T-cell (primary cell): ENCODE measurements around the gene MB. TPM values are rescaled to one million over a fixed set of nuclear protein-coding genes. Genes with fewer than 3 reads are reported as not detected.

Experiments
- ATAC-seq, 4 experiments: fragments of 200-7000 bp in 3 of 4; fragments of 150-1000 bp in 1 of 4; cut with Tn5 transposase; replicated peaks in 1 of 4; 1 replicate in 3 of 4; 2 replicates in 1 of 4; pipeline ENCODE4 v1.10.0; 2021; ENCODE audit warnings: moderate library complexity in 3 of 4, mild to moderate bottlenecking in 2 of 4, moderate number of reproducible peaks in 1 of 4
- CTCF ChIA-PET, 2 donors: fragments of 300-600 bp; sonication (Branson Sonifier 250); formaldehyde crosslinking; loops; one replicate each; lab custom pipeline; 2022; ENCODE audit warnings: antibody characterized with exemption in 2 of 2; lab: Charles Lee
- POLR2A ChIA-PET, 2 donors: fragments of 300-600 bp; sonication (Branson Sonifier 250); formaldehyde crosslinking; loops; one replicate each; lab custom pipeline; 2022; ENCODE audit warnings: antibody characterized with exemption in 2 of 2; lab: Charles Lee
- DNase-seq, 35 experiments: peaks; one replicate each; pipeline versions ENCODE4 v3.0.0 to v3.0.0-alpha.2; 2013 to 2023
- H3K27ac ChIP-seq: one replicate; pipeline ENCODE4 v1.5.1; 2013; ENCODE audit warnings: low read length
- H3K27me3 ChIP-seq, 2 experiments: replicated peaks in 1 of 2; 1 replicate in 1 of 2; 2 replicates in 1 of 2; pipeline versions ENCODE4 v1.6.1 to v1.7.0; 2013; ENCODE audit warnings: low read length in 1 of 2, mixed read lengths in 1 of 2; ENCODE audit not compliant: control insufficient read depth in 2 of 2, insufficient read depth in 2 of 2; ENCODE audit errors: extremely low read depth in 1 of 2
- H3K36me3 ChIP-seq, 2 donors: 1 replicate in 1 of 2; 2 replicates in 1 of 2; pipeline versions ENCODE4 v1.6.1 to v1.7.0; 2013; ENCODE audit warnings: low read length in 1 of 2; ENCODE audit not compliant: control insufficient read depth in 2 of 2, insufficient read depth in 1 of 2; ENCODE audit errors: extremely low read depth in 1 of 2
- H3K4me1 ChIP-seq, 2 experiments: 1 replicate in 1 of 2; 2 replicates in 1 of 2; pipeline versions ENCODE4 v1.6.1 to v1.7.0; 2013; ENCODE audit warnings: low read length in 2 of 2, mixed read lengths in 1 of 2; ENCODE audit not compliant: insufficient read depth in 2 of 2, control insufficient read depth in 1 of 2; ENCODE audit errors: extremely low read depth in 1 of 2
- H3K4me3 ChIP-seq, 2 donors: 1 replicate in 1 of 2; 2 replicates in 1 of 2; pipeline versions ENCODE4 v1.5.1 to v1.7.0; 2013; ENCODE audit warnings: mild to moderate bottlenecking in 2 of 2, low read length in 1 of 2, moderate library complexity in 1 of 2; ENCODE audit not compliant: control insufficient read depth in 1 of 2; ENCODE audit errors: extremely low read depth in 1 of 2
- H3K9me3 ChIP-seq: 2 replicates; pipeline ENCODE4 v1.7.0; 2013
- H3K27ac Mint-ChIP-seq, 2 donors: one replicate each; pipeline ENCODE4 v1.8.0; 2020 to 2021; ENCODE audit warnings: mild to moderate bottlenecking in 2 of 2, mixed read lengths in 2 of 2
- H3K27me3 Mint-ChIP-seq, 2 donors: one replicate each; pipeline ENCODE4 v1.8.0; 2021 to 2022; ENCODE audit warnings: mixed read lengths in 2 of 2
- H3K36me3 Mint-ChIP-seq: one replicate; pipeline ENCODE4 v1.8.0; 2021; ENCODE audit warnings: mixed read lengths
- H3K4me1 Mint-ChIP-seq, 3 donors: one replicate each; pipeline ENCODE4 v1.8.0; 2020 to 2022; ENCODE audit warnings: mixed read lengths in 3 of 3, mild to moderate bottlenecking in 1 of 3
- H3K4me3 Mint-ChIP-seq, 3 donors: one replicate each; pipeline ENCODE4 v1.8.0; 2020 to 2022; ENCODE audit warnings: mild to moderate bottlenecking in 3 of 3, mixed read lengths in 3 of 3, moderate library complexity in 3 of 3
- H3K9me3 Mint-ChIP-seq, 3 donors: one replicate each; pipeline ENCODE4 v1.8.0; 2020 to 2022; ENCODE audit warnings: mixed read lengths in 3 of 3
- WGBS: methylation state at CpG from one replicate; pipeline ENCODE4 v1.1.5; 2013; ENCODE audit warnings: missing lambda C conversion rate; ENCODE audit not compliant: insufficient coverage; 5-methylcytosine and 5-hydroxymethylcytosine counted together
- total RNA-seq, 35 experiments: library from RNA in 6 of 35; stranded (reverse) in 6 of 35; fragments of 120-200 nt in 1 of 35; gene quantifications; one replicate each; pipeline versions ENCODE4 v1.2.1 to v1.2.4 and lab custom pipeline; 2013 to 2026

The MB gene
- total RNA-seq, 5 donors from 2014 or later (not counting 1 experiment from before 2014, with no cell fraction given): not detected

DNA sequence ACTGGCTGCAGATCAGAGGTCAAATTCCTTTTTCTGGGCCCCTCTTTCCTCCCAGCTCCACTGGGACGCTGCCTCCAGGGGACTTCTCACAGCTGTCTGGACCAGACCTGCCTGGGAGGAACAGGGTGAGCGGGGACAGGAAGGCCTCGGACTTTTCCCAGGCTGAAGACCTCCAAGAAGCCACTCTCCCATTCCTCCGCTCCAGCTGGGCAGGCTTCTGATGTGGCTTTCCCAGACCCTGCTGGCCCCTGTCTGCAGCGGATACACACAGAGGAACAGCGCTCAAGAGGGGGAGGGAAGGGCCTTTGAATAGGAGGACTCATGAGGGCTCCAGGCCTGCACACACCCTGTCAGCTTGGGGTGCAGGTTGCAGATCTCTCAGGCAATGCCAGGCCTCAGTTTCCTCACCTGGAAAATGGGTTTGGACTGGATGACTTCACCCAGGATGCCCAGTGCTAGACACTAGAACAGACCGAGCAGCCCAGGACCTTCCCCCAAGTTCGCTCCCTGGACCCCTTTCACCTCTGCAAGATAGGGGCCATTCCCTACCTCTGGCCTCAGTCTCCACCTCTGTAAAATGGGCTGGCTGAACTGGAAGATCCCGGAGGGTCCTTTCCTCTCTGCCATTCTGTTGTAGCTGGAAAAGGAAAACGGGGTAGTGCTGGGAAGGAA is 36.6 kb downstream of the MB start:
- ATAC-seq: no peak
- Mint-ChIP-seq H3K27ac (no peak overlapping the region), H3K4me3 (no peak overlapping the region), H3K36me3 (no peaks in the 10 kb centered on the region), H3K27me3 (peaks cover 5% of the 10 kb centered on the region in 2 donors), H3K4me1 (peaks cover 0 to 5% (median 0%) of the 10 kb centered on the region in 3 donors), H3K9me3 (no peaks in the 10 kb centered on the region)
- no peak for DNase-seq
- Histone ChIP-seq H3K4me3 (no peak overlapping the region), H3K27me3 (peaks cover 0 to 27% of the 10 kb centered on the region in 2 experiments), H3K36me3 (no peaks in the 10 kb centered on the region), H3K4me1 (peaks cover 0 to 8% of the 10 kb centered on the region in 2 experiments), H3K27ac (no peak overlapping the region), H3K9me3 (no peaks in the 10 kb centered on the region)
- 95% methylated on average over 4 of the region's 10 CpGs for WGBS
- ChIA-PET POLR2A (no interaction called here), CTCF (no interaction called here)

- CTCF ChIA-PET: no interaction called here
- POLR2A ChIA-PET: interaction anchor here in 1 of 2 donors (0.6 kb wide), 1 partner anchor 253 kb away, joined by 5 read pairs; no protein-coding TSS in a partner anchor
- 90% methylated on average over 12 of the region's 19 CpGs for WGBS
Measured at GRCh38 chr22:35578836-35579575, 38.1 kb downstream of the MB start.

GRCh38 chr22:35577799-35578659 is 39.1 kb downstream of the MB start:
- 90% methylated on average over 2 of the region's 2 CpGs for WGBS
- DNase-seq (no peak), ATAC-seq (no peak)
- H3K4me3 Mint-ChIP-seq: no peak overlapping the region
- no peaks in the 10 kb centered on the region for H3K9me3 ChIP-seq
- H3K36me3 Mint-ChIP-seq: no peaks in the 10 kb centered on the region
- H3K27me3 ChIP-seq: peaks cover 0 to 28% of the 10 kb centered on the region in 2 experiments
- POLR2A ChIA-PET: no interaction called here
- H3K9me3 Mint-ChIP-seq: no peaks in the 10 kb centered on the region
- no peaks in the 10 kb centered on the region for H3K36me3 ChIP-seq
- CTCF ChIA-PET: no interaction called here
- H3K27ac Mint-ChIP-seq: no peak overlapping the region
- H3K4me3 ChIP-seq: no peak overlapping the region
- peaks cover under 1 to 3% of the 10 kb centered on the region in 2 donors for H3K27me3 Mint-ChIP-seq
- H3K4me1 ChIP-seq: peaks cover 0 to 10% of the 10 kb centered on the region in 2 experiments
- H3K27ac ChIP-seq: no peak overlapping the region
- H3K4me1 Mint-ChIP-seq: peaks cover 0 to under 1% (median 0%) of the 10 kb centered on the region in 3 donors

More at GRCh38 chr22:35578836-35579575, 38.1 kb downstream of the MB start:
- Mint-ChIP-seq H3K27me3 (peaks cover 5 to 9% of the 10 kb centered on the region in 2 donors), H3K36me3 (no peaks in the 10 kb centered on the region), H3K4me3 (no peak overlapping the region), H3K27ac (no peak overlapping the region), H3K9me3 (no peaks in the 10 kb centered on the region), H3K4me1 (peaks cover 0 to 5% (median 0%) of the 10 kb centered on the region in 3 donors)
- DNase-seq (no peak), ATAC-seq (no peak)
- Histone ChIP-seq H3K36me3 (no peaks in the 10 kb centered on the region), H3K9me3 (no peaks in the 10 kb centered on the region), H3K4me1 (peaks cover 0 to 12% of the 10 kb centered on the region in 2 experiments), H3K27ac (no peak overlapping the region), H3K4me3 (no peak overlapping the region), H3K27me3 (peaks cover 0 to 36% of the 10 kb centered on the region in 2 experiments)

DNA sequence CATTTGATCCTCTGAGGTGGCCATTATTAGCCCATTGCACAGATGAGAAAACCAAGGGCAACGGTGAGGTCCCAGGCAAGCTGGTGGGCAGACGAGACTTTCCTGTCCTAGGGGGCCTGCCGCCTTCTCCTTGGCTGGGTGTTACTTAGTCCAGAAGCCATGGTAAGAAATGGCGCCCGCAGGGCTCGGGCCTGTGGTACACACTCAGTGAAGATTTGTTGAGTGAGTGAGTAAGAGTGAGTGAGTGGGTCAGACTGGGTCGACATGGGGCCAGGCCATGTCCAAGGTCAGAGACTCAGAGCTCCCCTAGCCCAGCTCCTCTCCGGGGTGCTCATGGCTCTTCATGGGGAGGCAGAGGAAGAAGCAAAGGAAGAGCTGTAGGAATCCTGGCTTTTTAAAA is 40.5 kb downstream of the MB start:
- no peak overlapping the region for H3K27ac Mint-ChIP-seq

DNA sequence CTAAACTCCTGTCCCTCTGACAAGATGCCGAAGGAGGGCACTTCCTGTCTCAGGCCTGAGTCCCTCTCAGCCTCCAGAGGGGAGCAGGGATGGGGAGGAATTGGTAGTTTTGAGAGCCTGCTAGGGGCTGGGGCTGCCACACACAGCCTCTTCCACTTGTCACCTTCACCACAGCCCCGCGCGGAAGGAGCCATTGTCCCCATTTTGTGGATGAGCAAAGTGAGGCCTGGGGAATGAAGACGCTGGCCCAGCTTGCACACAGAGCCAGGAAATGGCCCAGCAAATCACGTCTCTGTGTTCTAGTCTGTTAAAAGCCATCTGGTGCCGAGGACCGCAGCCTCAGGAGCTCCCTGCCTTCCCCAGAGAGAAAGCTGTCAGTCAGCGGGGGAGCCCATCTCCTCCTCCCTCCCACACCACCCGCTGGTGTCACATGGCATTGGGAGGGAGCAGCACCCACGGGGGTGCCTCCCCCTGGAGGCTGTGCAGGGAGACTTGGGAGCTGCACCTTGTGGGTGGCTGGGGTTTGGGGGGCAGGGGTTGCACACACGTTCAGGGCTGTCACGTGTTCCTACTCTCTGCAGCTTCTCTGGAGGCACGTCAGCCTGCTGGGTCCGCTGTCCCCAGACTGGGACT is 41.9 kb downstream of the MB start:
- Mint-ChIP-seq H3K27ac (no peak overlapping the region), H3K4me3 (no peak overlapping the region), H3K36me3 (no peaks in the 10 kb centered on the region), H3K9me3 (no peaks in the 10 kb centered on the region), H3K27me3 (peaks cover 3 to 8% of the 10 kb centered on the region in 2 donors), H3K4me1 (no peaks in the 10 kb centered on the region)
- H3K4me1 ChIP-seq: peaks cover 0 to 6% of the 10 kb centered on the region in 2 experiments
- DNase-seq (no peak), ATAC-seq (peak in 1 of 4 experiments; percentile 36)
- POLR2A ChIA-PET: no interaction called here
- 59% methylated on average over 9 of the region's 15 CpGs for WGBS
- peaks cover 0 to 15% of the 10 kb centered on the region in 2 experiments for H3K27me3 ChIP-seq
- no peaks in the 10 kb centered on the region for H3K36me3 ChIP-seq
- H3K27ac ChIP-seq: no peak overlapping the region
- H3K4me3 ChIP-seq: no peak overlapping the region
- CTCF ChIA-PET: no interaction called here
- H3K9me3 ChIP-seq: no peaks in the 10 kb centered on the region

More for the DNA sequence above, 40.5 kb downstream of the MB start:
- Histone ChIP-seq H3K9me3 (no peaks in the 10 kb centered on the region), H3K27ac (no peak overlapping the region), H3K27me3 (peaks cover 0 to 21% of the 10 kb centered on the region in 2 experiments), H3K4me1 (peaks cover 0 to 6% of the 10 kb centered on the region in 2 experiments), H3K36me3 (no peaks in the 10 kb centered on the region), H3K4me3 (no peak overlapping the region)
- Mint-ChIP-seq H3K4me3 (no peak overlapping the region), H3K36me3 (no peaks in the 10 kb centered on the region), H3K27me3 (peaks cover 0 to 3% of the 10 kb centered on the region in 2 donors), H3K9me3 (no peaks in the 10 kb centered on the region), H3K4me1 (no peaks in the 10 kb centered on the region)
- ATAC-seq (no peak), DNase-seq (no peak)
- POLR2A ChIA-PET: interaction anchor here in 1 of 2 donors (0.6 kb wide), 1 partner anchor 244 kb away, joined by 3 read pairs; no protein-coding TSS in a partner anchor
- WGBS: 89% methylated on average over 5 of the region's 8 CpGs
- CTCF ChIA-PET: no interaction called here
